Measurements from ENCODE around the gene PCMT1. TPM values are rescaled to one million over a fixed set of nuclear protein-coding genes. Genes with fewer than 3 reads are reported as not detected.
A peak's percentile ranks its signal among the peaks of the same experiment; 100 is the strongest.

Gene PCMT1
- total and polyA plus RNA-seq, 9 of the 15 experiments (the other 6 are each of a cell fraction or from before 2014, with no cell fraction given) = 217 to 541 (median 327) TPM

GRCh38 chr6:149749594-149750135 lies at the start of gene PCMT1 (continued):
- TF ChIP-seq NR2C1 (IDR thresholded peaks at IDR 0.05) (no peak), NR2C1 (tag; IDR thresholded peaks at IDR 0.05) (no peak), ZNF232 (CRISPR knock-in tag; IDR thresholded peaks at IDR 0.05) (no peak), TAF15 (IDR thresholded peaks at IDR 0.05; ENCODE audit: low read depth, low read length) (no peak), JUN (IDR thresholded peaks at IDR 0.05; ENCODE audit: borderline replicate concordance, low read depth, low read length) (no peak; the same call in 1 of the 2 replicates), JUN (CRISPR knock-in tag; IDR thresholded peaks at IDR 0.05; ENCODE audit: borderline replicate concordance) (peak; percentile 89), MAFK (IDR thresholded peaks at IDR 0.05; ENCODE audit: low read length) (no peak), THRB (CRISPR knock-in tag; conservative IDR thresholded peaks at IDR 0.05) (no peak), ID3 (CRISPR knock-in tag; IDR thresholded peaks at IDR 0.05) (no peak), ID3 (tag; IDR thresholded peaks at IDR 0.05) (peak; percentile 78; the same call in 1 of the 2 replicates), NBN (IDR thresholded peaks at IDR 0.05; ENCODE audit: low read depth) (no peak), PCBP2 (IDR thresholded peaks at IDR 0.05; ENCODE audit: low read depth, low read length, poor library complexity, severe bottlenecking) (no peak), BCL6 (CRISPR knock-in tag; IDR thresholded peaks at IDR 0.05) (no peak), PYGO2 (tag; IDR thresholded peaks at IDR 0.05) (no peak), STAT6 (CRISPR knock-in tag; IDR thresholded peaks at IDR 0.05) (0 out of 2 replicates have a peak, but pooled peaks have one; percentile 7), HDAC2 (IDR thresholded peaks at IDR 0.05) (no peak; the same call in 1 of the 2 replicates), CCNT2 (IDR thresholded peaks at IDR 0.05; ENCODE audit: borderline replicate concordance, extremely low read depth, insufficient read length, low read depth, low read length) (peak; percentile 27), HLTF (IDR thresholded peaks at IDR 0.05) (no peak; the same call in 1 of the 2 replicates), RHOXF2B (CRISPR knock-in tag; conservative IDR thresholded peaks at IDR 0.05) (no peak), SNIP1 (IDR thresholded peaks at IDR 0.05; ENCODE audit: low read depth) (no peak), TSC22D4 (tag; IDR thresholded peaks at IDR 0.05) (no peak), ZC3H4 (CRISPR knock-in tag; IDR thresholded peaks at IDR 0.05; ENCODE audit: borderline replicate concordance) (0 out of 2 replicates have a peak, but pooled peaks have one; percentile 90), SMARCA5 (IDR thresholded peaks at IDR 0.05) (no peak), SNRNP70 (optimal IDR thresholded peaks at IDR 0.05; ENCODE audit: low read depth, low read length) (no peak), NR4A1 (CRISPR knock-in tag; IDR thresholded peaks at IDR 0.05) (peak; percentile 30; the same call in 1 of the 2 replicates), NR4A1 (tag; IDR thresholded peaks at IDR 0.05) (no peak; the same call in 1 of the 2 replicates), KHSRP (IDR thresholded peaks at IDR 0.05) (no peak), ZC3H8 (IDR thresholded peaks at IDR 0.05) (no peak), POLR3G (IDR thresholded peaks at IDR 0.05; ENCODE audit: extremely low read depth, insufficient read length, insufficient replicate concordance) (no peak)
